Calu3 (cell line): ENCODE results near the gene APAF1. TPM values are rescaled to one million over a fixed set of nuclear protein-coding genes. Genes with fewer than 3 reads are reported as not detected.
A peak's percentile ranks its signal among the peaks of the same experiment; 100 is the strongest.
"Not testable (repeated sequence)": the region's sequence is repeated elsewhere in the genome, so short reads cannot be mapped to it uniquely, and the experiment has no call there.

Experiments used
- Bru-seq: library from RNA; stranded (reverse); fragments of 400-500 nt; gene quantifications from one replicate; lab custom pipeline; 2021; lab: Mats Ljungman, UMichigan
- BruChase-seq, 2 experiments: library from RNA; stranded (reverse); fragments of 400-500 nt; gene quantifications; one replicate each; lab custom pipeline; 2021; lab: Mats Ljungman, UMichigan
- BruUV-seq: library from RNA; stranded (reverse); fragments of 400-500 nt; replicated peaks from 2 replicates; lab custom pipeline; 2021; lab: Mats Ljungman, UMichigan
- CTCF ChIA-PET: fragments of 300-600 bp; sonication (Branson Sonifier 250); formaldehyde crosslinking; loops from one replicate; lab custom pipeline; 2022; ENCODE audit warnings: antibody characterized with exemption; lab: Charles Lee
- DNase-seq: peaks from one replicate; pipeline ENCODE4 v3.0.0; 2022
- H3K27ac Mint-ChIP-seq: one replicate; pipeline ENCODE4 v1.8.0; 2022; ENCODE audit warnings: mixed read lengths; ENCODE audit not compliant: unreplicated experiment
- H3K27me3 Mint-ChIP-seq: one replicate; pipeline ENCODE4 v1.8.0; 2022; ENCODE audit warnings: mixed read lengths; ENCODE audit not compliant: unreplicated experiment
- H3K36me3 Mint-ChIP-seq: one replicate; pipeline ENCODE4 v1.8.0; 2022; ENCODE audit warnings: mild to moderate bottlenecking, moderate library complexity, mixed read lengths; ENCODE audit not compliant: insufficient read depth, unreplicated experiment
- H3K4me1 Mint-ChIP-seq: one replicate; pipeline ENCODE4 v1.8.0; 2022; ENCODE audit warnings: mild to moderate bottlenecking, low read depth, mixed read lengths; ENCODE audit not compliant: unreplicated experiment
- H3K4me3 Mint-ChIP-seq: one replicate; pipeline ENCODE4 v1.8.0; 2022; ENCODE audit warnings: mild to moderate bottlenecking, low read depth, moderate library complexity, mixed read lengths; ENCODE audit not compliant: unreplicated experiment
- H3K9me3 Mint-ChIP-seq: one replicate; pipeline ENCODE4 v1.8.0; 2022; ENCODE audit warnings: low read depth, mixed read lengths; ENCODE audit not compliant: unreplicated experiment
- intact Hi-C: fragments of 100-400 bp; cut with micrococcal nuclease; formaldehyde crosslinking; loops from one replicate; pipeline ENCODE4 v1.10.0; 2022; ENCODE audit not compliant: unreplicated experiment
- long read RNA-seq: library from polyadenylated mRNA; stranded (forward); transcript quantifications from one replicate; pipeline ENCODE4 v2.0.0, GENCODE V29; 2022
- total RNA-seq: library from RNA; stranded (reverse); gene quantifications from 2 replicates; pipeline ENCODE4 v1.2.3, GENCODE V29; 2022
- TF ChIP-seq, protein P1 (sequence below): fragments of 200-600 bp; IDR thresholded peaks from one replicate; pipeline ENCODE4 v1.8.0; 2022; ENCODE audit warnings: antibody characterized with exemption; ENCODE audit not compliant: unreplicated experiment

The APAF1 gene
- total RNA-seq (24.7 and 28.5 TPM in 2 replicates), Bru-seq, nascent RNA (percentile 70 among the genes with signal in this experiment), BruChase-seq, experiment 1, labeled RNA remaining after a 6-hour chase (percentile 73 among the genes with signal in this experiment), BruChase-seq, experiment 2, labeled RNA remaining after a 2-hour chase (percentile 77 among the genes with signal in this experiment)
- long read RNA-seq, full-length matches to known transcripts: 1 of 3 reads
- long read RNA-seq, partial matches to known transcripts: 1 of 3 reads
- long read RNA-seq, other reads (novel, unspliced or antisense): 1 of 3 reads

DNA sequence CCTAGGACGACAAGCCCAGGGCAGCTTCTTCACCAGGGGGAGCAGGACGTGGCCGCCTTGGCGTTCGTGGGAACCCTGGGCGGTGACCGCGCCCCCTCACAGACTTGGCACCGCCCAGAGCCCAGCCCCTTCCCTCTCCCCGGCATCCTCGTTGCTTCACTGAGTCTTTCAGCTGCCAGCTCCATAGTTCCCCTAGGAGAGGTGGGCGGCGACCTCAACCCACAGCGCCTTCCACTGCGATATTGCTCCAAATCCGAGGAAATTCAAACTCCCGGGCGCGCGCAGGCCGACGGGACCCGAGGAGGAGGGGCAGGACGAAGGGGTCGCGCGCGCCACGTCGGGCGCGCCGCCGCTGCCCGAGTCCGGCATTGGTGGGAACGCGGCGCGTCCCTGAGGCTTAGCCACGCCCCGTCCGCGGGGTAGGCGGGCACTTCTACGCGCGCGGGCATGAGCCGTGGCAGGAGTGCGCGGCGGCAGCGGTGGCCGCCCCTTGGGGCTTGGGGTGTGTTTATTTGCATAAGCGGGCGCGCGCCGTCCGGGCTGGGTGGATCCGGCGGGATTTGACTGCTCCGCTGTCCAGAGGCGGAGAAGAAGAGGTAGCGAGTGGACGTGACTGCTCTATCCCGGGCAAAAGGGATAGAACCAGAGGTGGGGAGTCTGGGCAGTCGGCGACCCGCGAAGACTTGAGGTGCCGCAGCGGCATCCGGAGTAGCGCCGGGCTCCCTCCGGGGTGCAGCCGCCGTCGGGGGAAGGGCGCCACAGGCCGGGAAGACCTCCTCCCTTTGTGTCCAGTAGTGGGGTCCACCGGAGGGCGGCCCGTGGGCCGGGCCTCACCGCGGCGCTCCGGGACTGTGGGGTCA, at the start of gene APAF1, which contains the start of gene IKBIP:
Gene APAF1, plus strand, starts transcription at position 579 of the 860 bp plus-strand sequence. CDS start 3,070 bp downstream, outside the sequence.
Gene IKBIP, minus strand, starts transcription at position 77 of the 860 bp plus-strand sequence. CDS start 87 bp downstream, outside the sequence.
- CTCF ChIA-PET: interaction anchor here (0.6 to 1.6 kb wide), 4 partner anchors 51 to 1140 kb away, joined by 3 to 7 read pairs (median 4); partner anchors contain the start of gene SLC25A3
- DNase-seq: peak; percentile 99
- intact Hi-C loops: loop anchor here (1.0 to 10.0 kb wide), 2 partner anchors 52 to 110 kb away; partner anchors contain the start of gene SLC25A3
- Mint-ChIP-seq H3K9me3 (no peaks in the 10 kb centered on the region), H3K4me3 (peak within 1 kb of the TSS; percentile 97), H3K4me1 (peaks cover 6% of the 10 kb centered on the region), H3K27me3 (no peaks in the 10 kb centered on the region), H3K27ac (peak within 1 kb of the TSS; percentile 80), H3K36me3 (peaks cover 41% of the 10 kb centered on the region)
- TF ChIP-seq, protein P1, sequence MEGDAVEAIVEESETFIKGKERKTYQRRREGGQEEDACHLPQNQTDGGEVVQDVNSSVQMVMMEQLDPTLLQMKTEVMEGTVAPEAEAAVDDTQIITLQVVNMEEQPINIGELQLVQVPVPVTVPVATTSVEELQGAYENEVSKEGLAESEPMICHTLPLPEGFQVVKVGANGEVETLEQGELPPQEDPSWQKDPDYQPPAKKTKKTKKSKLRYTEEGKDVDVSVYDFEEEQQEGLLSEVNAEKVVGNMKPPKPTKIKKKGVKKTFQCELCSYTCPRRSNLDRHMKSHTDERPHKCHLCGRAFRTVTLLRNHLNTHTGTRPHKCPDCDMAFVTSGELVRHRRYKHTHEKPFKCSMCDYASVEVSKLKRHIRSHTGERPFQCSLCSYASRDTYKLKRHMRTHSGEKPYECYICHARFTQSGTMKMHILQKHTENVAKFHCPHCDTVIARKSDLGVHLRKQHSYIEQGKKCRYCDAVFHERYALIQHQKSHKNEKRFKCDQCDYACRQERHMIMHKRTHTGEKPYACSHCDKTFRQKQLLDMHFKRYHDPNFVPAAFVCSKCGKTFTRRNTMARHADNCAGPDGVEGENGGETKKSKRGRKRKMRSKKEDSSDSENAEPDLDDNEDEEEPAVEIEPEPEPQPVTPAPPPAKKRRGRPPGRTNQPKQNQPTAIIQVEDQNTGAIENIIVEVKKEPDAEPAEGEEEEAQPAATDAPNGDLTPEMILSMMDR: no peak
- no TSS peak for BruUV-seq

DNA sequence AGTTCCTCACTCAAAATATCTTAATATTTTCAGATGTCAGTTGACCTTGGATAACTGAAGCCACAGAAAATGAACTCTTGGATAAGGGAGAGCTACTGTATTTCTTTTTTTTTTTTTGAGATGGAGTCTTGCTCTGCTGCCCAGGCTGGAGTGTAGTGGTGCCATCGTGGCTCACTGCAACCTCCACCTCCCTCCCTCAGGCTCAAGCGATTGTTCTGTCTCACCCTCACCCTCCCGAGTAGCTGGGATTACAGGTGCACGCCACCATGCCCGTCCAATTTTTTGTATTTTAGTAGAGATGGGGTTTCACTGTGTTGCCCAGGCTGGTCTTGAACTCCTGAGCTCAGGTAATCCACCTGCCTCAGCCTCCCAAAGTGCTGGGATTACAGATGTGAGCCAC, 47.8 kb upstream of the APAF1 start:
- H3K4me3 Mint-ChIP-seq, H3K27me3 Mint-ChIP-seq, intact Hi-C loops, H3K27ac Mint-ChIP-seq, CTCF ChIA-PET, DNase-seq, H3K9me3 Mint-ChIP-seq, BruUV-seq: not testable (repeated sequence)
- H3K36me3 Mint-ChIP-seq: peaks cover 94% of the 10 kb centered on the region
- H3K4me1 Mint-ChIP-seq: peaks cover 18% of the 10 kb centered on the region

GRCh38 chr12:98601924-98602323, 43.2 kb upstream of the APAF1 start:
- peaks cover 69% of the 10 kb centered on the region for H3K36me3 Mint-ChIP-seq
- TF ChIP-seq, protein P1: no peak
- no TSS peak for BruUV-seq
- intact Hi-C loops: no loop called here
- H3K27me3 Mint-ChIP-seq: no peaks in the 10 kb centered on the region
- DNase-seq: no peak
- H3K4me1 Mint-ChIP-seq: no peaks in the 10 kb centered on the region
- no peak overlapping the region for H3K4me3 Mint-ChIP-seq
- H3K27ac Mint-ChIP-seq: no peak overlapping the region
- CTCF ChIA-PET: interaction anchor here (0.6 kb wide), 1 partner anchor 185 kb away, joined by 3 read pairs; no protein-coding TSS in a partner anchor
- H3K9me3 Mint-ChIP-seq: no peaks in the 10 kb centered on the region

DNA sequence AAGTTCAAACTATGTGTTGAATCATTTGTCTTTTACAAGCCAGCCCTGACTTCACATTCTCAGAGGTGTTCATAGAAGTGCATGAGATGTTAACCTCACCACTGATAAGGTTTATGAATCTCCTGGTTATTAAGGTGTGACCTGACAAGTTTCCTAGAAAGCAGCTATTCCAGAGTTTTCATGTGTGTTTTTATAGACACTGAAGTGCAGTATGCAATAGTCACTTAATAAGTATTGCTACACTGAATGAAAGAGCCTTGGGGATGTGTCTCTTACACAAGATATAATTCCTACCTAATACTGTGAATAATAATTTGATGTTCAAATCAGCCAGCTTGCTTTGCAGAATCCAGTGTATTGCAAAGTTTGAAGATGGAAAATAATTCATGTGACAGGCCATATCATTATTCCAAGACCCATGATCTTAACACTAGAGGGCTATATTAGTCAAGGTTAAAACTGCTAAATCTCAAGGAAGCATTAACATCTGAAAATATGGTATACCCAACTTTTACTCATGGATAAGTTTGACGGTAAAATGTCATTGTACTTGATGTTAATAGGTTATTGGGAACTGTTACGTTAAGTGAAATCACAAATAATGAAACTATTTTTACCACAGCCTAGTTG, 38.6 kb upstream of the APAF1 start:
- Mint-ChIP-seq H3K27ac (no peak overlapping the region), H3K9me3 (no peaks in the 10 kb centered on the region), H3K4me3 (no peak overlapping the region), H3K36me3 (peaks cover 25% of the 10 kb centered on the region), H3K27me3 (no peaks in the 10 kb centered on the region), H3K4me1 (no peaks in the 10 kb centered on the region)
- CTCF ChIA-PET: interaction anchor here (0.6 kb wide), 1 partner anchor 28 kb away, joined by 4 read pairs; no protein-coding TSS in a partner anchor
- intact Hi-C loops: no loop called here
- DNase-seq: no peak
- BruUV-seq: no TSS peak
- TF ChIP-seq, protein P1: no peak
